Activated CD4-positive, alpha-beta T cell treated with anti-CD3 and anti-CD28 coated beads, Interleukin-2, Interleukin-4, amounts not matched to agents 100 ng/mL and 50 ng/mL, durations not matched to agents 16 hours and 8 hours (primary cell): Measurements from ENCODE around the gene GAGE12G.
"Not testable (repeated sequence)": the region's sequence is repeated elsewhere in the genome, so short reads cannot be mapped to it uniquely, and the experiment has no call there.

Experiments
- DNase-seq: peaks from one replicate; pipeline ENCODE4 v3.0.0-alpha.2; 2020; ENCODE audit warnings: low spot score

Gene GAGE12G, protein sequence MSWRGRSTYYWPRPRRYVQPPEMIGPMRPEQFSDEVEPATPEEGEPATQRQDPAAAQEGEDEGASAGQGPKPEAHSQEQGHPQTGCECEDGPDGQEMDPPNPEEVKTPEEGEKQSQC

DNA sequence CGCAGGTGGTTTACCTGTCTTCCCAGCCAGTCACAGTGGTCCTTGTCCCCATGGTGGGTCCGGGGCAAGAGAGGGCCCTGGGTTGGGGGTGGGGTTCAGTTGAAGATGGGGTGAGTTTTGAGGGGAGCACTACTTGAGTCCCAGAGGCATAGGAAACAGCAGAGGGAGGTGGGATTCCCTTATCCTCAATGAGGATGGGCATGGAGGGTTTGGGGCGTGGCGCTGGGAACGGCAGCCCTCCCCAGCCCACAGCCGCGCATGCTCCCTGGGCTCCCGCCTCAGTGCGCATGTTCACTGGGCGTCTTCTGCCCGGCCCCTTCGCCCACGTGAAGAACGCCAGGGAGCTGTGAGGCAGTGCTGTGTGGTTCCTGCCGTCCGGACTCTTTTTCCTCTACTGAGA, at the start of gene GAGE12G:
Gene GAGE12G, plus strand, starts transcription at position 301 of the 400 bp plus-strand sequence. CDS start 1,155 bp downstream, outside the sequence.
- not testable (repeated sequence) for DNase-seq

DNA sequence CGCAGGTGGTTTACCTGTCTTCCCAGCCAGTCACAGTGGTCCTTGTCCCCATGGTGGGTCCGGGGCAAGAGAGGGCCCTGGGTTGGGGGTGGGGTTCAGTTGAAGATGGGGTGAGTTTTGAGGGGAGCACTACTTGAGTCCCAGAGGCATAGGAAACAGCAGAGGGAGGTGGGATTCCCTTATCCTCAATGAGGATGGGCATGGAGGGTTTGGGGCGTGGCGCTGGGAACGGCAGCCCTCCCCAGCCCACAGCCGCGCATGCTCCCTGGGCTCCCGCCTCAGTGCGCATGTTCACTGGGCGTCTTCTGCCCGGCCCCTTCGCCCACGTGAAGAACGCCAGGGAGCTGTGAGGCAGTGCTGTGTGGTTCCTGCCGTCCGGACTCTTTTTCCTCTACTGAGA, 38.3 kb upstream of the GAGE12G start, which contains the start of gene GAGE12C:
Gene GAGE12C, plus strand, starts transcription at position 301 of the 400 bp plus-strand sequence. CDS start 1,155 bp downstream, outside the sequence.
- not testable (repeated sequence) for DNase-seq

DNA sequence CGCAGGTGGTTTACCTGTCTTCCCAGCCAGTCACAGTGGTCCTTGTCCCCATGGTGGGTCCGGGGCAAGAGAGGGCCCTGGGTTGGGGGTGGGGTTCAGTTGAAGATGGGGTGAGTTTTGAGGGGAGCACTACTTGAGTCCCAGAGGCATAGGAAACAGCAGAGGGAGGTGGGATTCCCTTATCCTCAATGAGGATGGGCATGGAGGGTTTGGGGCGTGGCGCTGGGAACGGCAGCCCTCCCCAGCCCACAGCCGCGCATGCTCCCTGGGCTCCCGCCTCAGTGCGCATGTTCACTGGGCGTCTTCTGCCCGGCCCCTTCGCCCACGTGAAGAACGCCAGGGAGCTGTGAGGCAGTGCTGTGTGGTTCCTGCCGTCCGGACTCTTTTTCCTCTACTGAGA, 28.8 kb upstream of the GAGE12G start, which contains the start of gene GAGE12D:
Gene GAGE12D, plus strand, starts transcription at position 301 of the 400 bp plus-strand sequence. CDS start 1,155 bp downstream, outside the sequence.
- not testable (repeated sequence) for DNase-seq

DNA sequence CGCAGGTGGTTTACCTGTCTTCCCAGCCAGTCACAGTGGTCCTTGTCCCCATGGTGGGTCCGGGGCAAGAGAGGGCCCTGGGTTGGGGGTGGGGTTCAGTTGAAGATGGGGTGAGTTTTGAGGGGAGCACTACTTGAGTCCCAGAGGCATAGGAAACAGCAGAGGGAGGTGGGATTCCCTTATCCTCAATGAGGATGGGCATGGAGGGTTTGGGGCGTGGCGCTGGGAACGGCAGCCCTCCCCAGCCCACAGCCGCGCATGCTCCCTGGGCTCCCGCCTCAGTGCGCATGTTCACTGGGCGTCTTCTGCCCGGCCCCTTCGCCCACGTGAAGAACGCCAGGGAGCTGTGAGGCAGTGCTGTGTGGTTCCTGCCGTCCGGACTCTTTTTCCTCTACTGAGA, 19.2 kb upstream of the GAGE12G start, which contains the start of gene GAGE12E:
Gene GAGE12E, plus strand, starts transcription at position 301 of the 400 bp plus-strand sequence. CDS start 1,155 bp downstream, outside the sequence.
- DNase-seq = not testable (repeated sequence)

DNA sequence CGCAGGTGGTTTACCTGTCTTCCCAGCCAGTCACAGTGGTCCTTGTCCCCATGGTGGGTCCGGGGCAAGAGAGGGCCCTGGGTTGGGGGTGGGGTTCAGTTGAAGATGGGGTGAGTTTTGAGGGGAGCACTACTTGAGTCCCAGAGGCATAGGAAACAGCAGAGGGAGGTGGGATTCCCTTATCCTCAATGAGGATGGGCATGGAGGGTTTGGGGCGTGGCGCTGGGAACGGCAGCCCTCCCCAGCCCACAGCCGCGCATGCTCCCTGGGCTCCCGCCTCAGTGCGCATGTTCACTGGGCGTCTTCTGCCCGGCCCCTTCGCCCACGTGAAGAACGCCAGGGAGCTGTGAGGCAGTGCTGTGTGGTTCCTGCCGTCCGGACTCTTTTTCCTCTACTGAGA, 9.7 kb upstream of the GAGE12G start, which contains the start of gene GAGE12F:
Gene GAGE12F, plus strand, starts transcription at position 301 of the 400 bp plus-strand sequence. CDS start 1,155 bp downstream, outside the sequence.
- not testable (repeated sequence) for DNase-seq

DNA sequence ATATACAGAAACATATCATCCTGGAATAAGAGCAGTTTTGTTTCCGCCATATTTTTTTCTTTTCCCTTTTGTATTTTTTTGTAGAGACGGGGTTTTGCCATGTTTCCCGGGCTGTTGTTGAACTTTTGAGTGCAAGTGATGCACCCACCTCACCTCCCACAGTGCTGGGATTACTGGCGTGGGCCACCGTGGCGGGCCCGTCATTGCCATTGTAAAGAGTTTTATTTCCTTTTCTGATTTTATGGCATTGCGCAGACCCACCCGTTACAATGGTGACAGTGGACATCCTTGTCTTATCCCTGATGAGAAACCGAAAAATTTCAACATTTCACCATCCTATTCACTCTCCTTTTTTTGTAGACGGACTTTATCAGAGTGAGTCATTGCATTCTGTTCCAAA, 1.5 kb upstream of the GAGE12G start:
- DNase-seq = not testable (repeated sequence)

DNA sequence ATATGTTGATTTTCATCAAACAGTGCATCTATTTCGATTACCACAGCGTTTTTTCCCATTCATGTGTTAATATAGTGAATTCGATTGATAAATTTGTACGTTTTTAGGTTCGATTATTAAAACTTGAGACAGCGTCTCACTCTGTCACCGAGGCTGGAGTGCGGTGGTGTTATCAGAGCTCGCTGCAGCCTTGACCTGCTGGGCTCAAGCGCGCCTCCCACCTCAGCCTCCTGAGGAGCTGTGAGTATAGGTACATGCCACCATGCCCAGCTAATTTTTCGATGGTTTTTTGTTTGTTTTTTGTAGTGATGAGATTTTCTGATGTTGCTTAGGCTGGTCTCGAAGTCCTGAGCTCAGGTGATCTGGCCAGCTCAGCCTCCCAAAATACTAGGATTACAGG, 1.0 kb upstream of the GAGE12G start:
- not testable (repeated sequence) for DNase-seq

DNA sequence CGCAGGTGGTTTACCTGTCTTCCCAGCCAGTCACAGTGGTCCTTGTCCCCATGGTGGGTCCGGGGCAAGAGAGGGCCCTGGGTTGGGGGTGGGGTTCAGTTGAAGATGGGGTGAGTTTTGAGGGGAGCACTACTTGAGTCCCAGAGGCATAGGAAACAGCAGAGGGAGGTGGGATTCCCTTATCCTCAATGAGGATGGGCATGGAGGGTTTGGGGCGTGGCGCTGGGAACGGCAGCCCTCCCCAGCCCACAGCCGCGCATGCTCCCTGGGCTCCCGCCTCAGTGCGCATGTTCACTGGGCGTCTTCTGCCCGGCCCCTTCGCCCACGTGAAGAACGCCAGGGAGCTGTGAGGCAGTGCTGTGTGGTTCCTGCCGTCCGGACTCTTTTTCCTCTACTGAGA, 9.4 kb downstream of the GAGE12G start, which contains the start of gene GAGE12H:
Gene GAGE12H, plus strand, starts transcription at position 301 of the 400 bp plus-strand sequence. CDS start 1,155 bp downstream, outside the sequence.
- not testable (repeated sequence) for DNase-seq

DNA sequence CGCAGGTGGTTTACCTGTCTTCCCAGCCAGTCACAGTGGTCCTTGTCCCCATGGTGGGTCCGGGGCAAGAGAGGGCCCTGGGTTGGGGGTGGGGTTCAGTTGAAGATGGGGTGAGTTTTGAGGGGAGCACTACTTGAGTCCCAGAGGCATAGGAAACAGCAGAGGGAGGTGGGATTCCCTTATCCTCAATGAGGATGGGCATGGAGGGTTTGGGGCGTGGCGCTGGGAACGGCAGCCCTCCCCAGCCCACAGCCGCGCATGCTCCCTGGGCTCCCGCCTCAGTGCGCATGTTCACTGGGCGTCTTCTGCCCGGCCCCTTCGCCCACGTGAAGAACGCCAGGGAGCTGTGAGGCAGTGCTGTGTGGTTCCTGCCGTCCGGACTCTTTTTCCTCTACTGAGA, 19.0 kb downstream of the GAGE12G start, which contains the start of gene GAGE2A:
Gene GAGE2A, plus strand, starts transcription at position 301 of the 400 bp plus-strand sequence. CDS start 1,155 bp downstream, outside the sequence.
- DNase-seq = not testable (repeated sequence)

DNA sequence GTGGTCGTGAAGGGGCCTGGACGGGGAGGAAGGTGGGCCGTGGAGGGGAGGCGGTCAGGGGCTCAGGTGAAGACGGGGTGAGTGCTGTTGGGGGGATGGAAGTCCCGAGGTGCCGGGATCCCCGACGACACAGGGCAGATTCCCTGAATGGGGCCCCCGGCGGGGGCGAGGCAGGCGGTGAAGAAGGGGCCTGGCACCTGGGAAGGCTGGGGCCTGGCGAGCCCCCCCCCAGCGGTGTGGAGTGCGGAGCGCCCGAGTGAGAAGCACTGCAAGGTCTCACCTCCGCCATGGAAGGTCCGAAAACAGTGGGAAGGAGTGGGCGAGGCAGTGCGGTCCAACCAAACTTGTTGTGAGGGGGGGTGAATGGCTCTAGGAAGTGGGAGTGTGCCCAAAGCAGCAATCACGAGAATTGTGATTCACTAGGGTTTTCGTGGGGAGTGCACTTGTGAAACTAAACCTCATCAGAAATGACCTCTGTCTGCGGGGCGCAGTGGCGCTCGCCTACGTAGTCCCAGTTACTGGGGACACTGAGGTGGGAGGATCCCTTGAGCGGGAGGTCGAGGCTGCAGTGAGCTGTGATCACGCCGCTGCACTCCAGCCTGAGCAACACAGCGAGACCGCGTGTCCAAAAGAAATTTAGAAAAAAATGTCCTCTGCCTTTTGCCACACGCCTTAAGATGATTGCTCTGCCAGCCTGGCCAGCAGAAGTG, 19.7 kb downstream of the GAGE12G start:
- DNase-seq = not testable (repeated sequence)

DNA sequence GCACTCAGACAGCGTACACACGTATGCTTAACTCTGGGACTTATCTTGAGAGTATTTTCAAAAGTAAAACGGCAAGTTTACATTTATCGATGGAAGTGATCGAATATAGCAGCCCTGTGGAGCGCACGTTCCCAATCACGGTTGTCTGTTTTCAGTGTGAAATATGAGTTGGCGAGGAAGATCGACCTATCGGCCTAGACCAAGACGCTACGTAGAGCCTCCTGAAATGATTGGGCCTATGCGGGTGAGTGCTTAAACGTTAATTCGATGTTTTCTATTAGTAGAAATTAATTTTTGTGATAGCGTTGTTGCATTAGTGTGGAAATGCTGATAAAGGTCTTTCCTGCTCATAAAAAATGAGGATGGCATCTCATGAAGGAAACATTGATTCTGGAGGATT, 20.3 kb downstream of the GAGE12G start:
- not testable (repeated sequence) for DNase-seq

DNA sequence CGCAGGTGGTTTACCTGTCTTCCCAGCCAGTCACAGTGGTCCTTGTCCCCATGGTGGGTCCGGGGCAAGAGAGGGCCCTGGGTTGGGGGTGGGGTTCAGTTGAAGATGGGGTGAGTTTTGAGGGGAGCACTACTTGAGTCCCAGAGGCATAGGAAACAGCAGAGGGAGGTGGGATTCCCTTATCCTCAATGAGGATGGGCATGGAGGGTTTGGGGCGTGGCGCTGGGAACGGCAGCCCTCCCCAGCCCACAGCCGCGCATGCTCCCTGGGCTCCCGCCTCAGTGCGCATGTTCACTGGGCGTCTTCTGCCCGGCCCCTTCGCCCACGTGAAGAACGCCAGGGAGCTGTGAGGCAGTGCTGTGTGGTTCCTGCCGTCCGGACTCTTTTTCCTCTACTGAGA, 28.5 kb downstream of the GAGE12G start, which contains the start of gene GAGE1:
Gene GAGE1, plus strand, starts transcription at position 301 of the 400 bp plus-strand sequence. CDS start 1,155 bp downstream, outside the sequence.
- DNase-seq = not testable (repeated sequence)

DNA sequence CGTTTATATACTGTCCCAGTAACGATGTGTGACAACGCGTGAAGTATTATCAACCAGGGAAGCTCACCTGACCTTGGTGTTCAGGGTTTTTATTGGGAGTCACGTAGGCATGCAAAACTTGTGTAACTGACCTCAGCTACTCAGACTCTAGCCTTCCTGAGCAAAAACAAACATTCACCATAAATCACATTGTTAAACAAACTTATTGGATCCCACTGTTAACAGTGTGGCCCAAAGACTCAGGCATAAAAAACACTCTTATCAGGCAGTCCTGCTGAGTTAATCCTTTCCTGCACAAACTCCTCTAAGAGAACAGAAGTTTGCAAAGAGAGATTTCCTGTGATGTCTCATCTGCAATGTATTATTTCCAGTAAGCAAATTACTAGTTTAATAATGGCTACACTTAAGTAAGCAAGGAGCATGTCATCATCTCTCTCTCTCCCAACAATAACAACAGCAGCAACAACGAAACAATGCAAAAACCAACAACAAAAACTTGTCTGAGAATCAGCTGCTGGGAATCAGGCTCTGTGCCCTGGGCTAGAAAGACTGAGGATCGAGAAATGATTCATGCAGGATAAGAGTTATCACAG, 40.6 kb downstream of the GAGE12G start:
- no peak for DNase-seq

DNA sequence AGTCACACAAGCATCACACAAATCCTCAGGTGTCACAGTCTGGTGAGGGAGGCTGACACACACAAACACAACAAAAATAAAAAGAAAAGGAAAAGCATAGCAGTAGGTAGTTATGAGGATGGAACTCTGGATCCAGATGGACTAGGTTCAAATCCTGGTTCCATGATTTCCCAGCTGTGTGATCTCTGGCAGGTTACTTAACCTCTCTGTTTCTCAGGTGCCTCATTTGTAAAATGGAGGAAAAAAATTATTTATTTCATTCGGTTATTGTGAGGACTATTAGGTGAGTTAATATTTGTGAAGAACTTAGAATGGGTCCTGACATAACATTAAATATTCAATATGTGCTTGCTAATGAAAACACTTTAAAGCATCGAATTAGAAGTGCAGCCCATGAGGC, 48.4 kb downstream of the GAGE12G start:
- no peak for DNase-seq
